HepG2 (cell line): Measurements from ENCODE around the gene DMRT3. TPM values are rescaled to one million over a fixed set of nuclear protein-coding genes. Genes with fewer than 3 reads are reported as not detected.

Experiments used
- CREB1 ChIP-seq, 2 experiments: fragments of 450-650 bp in 1 of 2; IDR thresholded peaks; 2 replicates each; pipeline ENCODE4 v1.6.1; 2016 to 2017; ENCODE audit warnings: control low read depth in 1 of 2, mild to moderate bottlenecking in 1 of 2, missing compliant biosample characterization in 1 of 2, missing genetic modification characterization in 1 of 2
- ESRRA ChIP-seq: sonication (generic); formaldehyde crosslinking; IDR thresholded peaks from 2 replicates; pipeline ENCODE4 v1.5.1; 2020; ENCODE audit warnings: mild to moderate bottlenecking, low read depth, missing genetic modification reagents
- FOXJ3 ChIP-seq: sonication (generic); formaldehyde crosslinking; IDR thresholded peaks from 2 replicates; pipeline ENCODE4 v1.4.0; 2020; ENCODE audit warnings: missing genetic modification reagents, mild to moderate bottlenecking, borderline replicate concordance
- SKI ChIP-seq: fragments of 450-650 bp; IDR thresholded peaks from one replicate; pipeline ENCODE4 v1.6.1; 2018; ENCODE audit warnings: mild to moderate bottlenecking; ENCODE audit not compliant: partially characterized antibody
- SP2 ChIP-seq: sonication (generic); formaldehyde crosslinking; IDR thresholded peaks from 2 replicates; pipeline ENCODE4 v1.5.1; 2020; ENCODE audit warnings: mild to moderate bottlenecking, missing genetic modification reagents
- ZBTB49 ChIP-seq: sonication (generic); formaldehyde crosslinking; IDR thresholded peaks from 2 replicates; pipeline ENCODE4 v1.4.0; 2020; ENCODE audit warnings: missing genetic modification reagents, borderline replicate concordance
- ZNF18 ChIP-seq: sonication (generic); formaldehyde crosslinking; IDR thresholded peaks from 2 replicates; pipeline ENCODE4 v1.8.0; 2022; ENCODE audit warnings: mild to moderate bottlenecking, missing genetic modification reagents; ENCODE audit not compliant: insufficient replicate concordance
- ZNF3 ChIP-seq: IDR thresholded peaks from 2 replicates; pipeline ENCODE4 v1.7.0; 2017; ENCODE audit warnings: inconsistent platforms
- ZNF318 ChIP-seq: sonication (generic); formaldehyde crosslinking; IDR thresholded peaks from 2 replicates; pipeline ENCODE4 v1.4.0; 2020; ENCODE audit warnings: mild to moderate bottlenecking, missing genetic modification reagents
- ZNF496 ChIP-seq: sonication (generic); formaldehyde crosslinking; IDR thresholded peaks from 2 replicates; pipeline ENCODE4 v1.8.1; 2023; ENCODE audit warnings: mild to moderate bottlenecking, moderate library complexity, missing genetic modification reagents; ENCODE audit not compliant: insufficient replicate concordance
- ZNF772 ChIP-seq: sonication (generic); formaldehyde crosslinking; IDR thresholded peaks from 2 replicates; pipeline ENCODE4 v1.5.0; 2020; ENCODE audit warnings: mild to moderate bottlenecking, missing genetic modification reagents
- polyA plus RNA-seq, 8 experiments: library from polyadenylated mRNA; depleted of rRNA in 3 of 8; stranded (reverse) in 7 of 8; unstranded in 1 of 8; fragments of >200 nt; fragmentation: Illumina TruSeq in 4 of 8; extraction: Trizol in 4 of 8; gene quantifications; 2 replicates each; pipeline versions ENCODE4 v1.2.1 to v1.2.3, GENCODE V29; 2011 to 2016; ENCODE audit warnings: low read depth in 4 of 8, missing spikeins in 1 of 8, mixed read lengths in 1 of 8; ENCODE audit not compliant: insufficient read depth in 1 of 8
- total RNA-seq, 5 experiments: library from RNA; depleted of rRNA; stranded (reverse); fragments of >200 nt; fragmentation: Illumina TruSeq; extraction: Trizol; gene quantifications; 2 replicates each; pipeline ENCODE4 v1.2.3, GENCODE V29; 2016; ENCODE audit warnings: low read depth in 1 of 5
- TF ChIP-seq, protein P1 (sequence below): sonication (generic); formaldehyde crosslinking; IDR thresholded peaks from 2 replicates; pipeline ENCODE4 v1.5.1; 2020; ENCODE audit warnings: mild to moderate bottlenecking, moderate library complexity, missing genetic modification reagents

The DMRT3 gene
- total and polyA plus RNA-seq, 2 of the 13 experiments (the other 11 are each of a cell fraction or from before 2014, with no cell fraction given), result not detected

DNA sequence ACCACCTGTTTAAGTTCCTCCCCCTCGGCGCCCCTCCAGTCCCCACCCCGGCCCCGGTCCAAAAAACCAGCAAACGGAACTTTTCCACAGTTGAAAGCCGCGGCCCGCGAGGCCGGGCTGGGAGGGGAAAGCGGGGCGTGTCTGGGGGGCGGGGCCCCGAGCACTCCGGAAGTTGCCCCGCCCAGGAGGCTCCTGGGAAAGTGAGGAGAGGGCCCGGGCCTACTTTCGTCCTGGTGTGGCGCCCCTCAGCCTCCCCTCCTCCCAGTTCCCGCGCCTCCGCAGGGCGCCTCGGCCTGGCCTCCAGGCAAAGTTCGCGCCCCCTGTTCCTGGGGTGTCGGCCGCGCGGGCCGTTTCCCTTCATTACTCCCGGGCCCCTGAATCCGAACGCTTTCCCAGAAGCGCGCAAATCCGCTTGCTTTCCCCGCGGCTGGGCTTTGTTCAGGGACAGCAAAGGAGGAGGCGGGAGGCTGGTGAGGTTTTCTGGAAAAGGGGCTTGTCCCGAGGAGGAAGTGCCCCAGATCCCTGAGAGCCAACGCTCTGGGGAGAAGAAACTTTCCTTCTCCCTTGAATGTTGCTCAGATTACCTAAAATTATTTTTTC is 4.5 kb upstream of the DMRT3 start (continued):
- no peak for TF ChIP-seq ZNF318 (CRISPR knock-in tag)
- TF ChIP-seq, protein P1, sequence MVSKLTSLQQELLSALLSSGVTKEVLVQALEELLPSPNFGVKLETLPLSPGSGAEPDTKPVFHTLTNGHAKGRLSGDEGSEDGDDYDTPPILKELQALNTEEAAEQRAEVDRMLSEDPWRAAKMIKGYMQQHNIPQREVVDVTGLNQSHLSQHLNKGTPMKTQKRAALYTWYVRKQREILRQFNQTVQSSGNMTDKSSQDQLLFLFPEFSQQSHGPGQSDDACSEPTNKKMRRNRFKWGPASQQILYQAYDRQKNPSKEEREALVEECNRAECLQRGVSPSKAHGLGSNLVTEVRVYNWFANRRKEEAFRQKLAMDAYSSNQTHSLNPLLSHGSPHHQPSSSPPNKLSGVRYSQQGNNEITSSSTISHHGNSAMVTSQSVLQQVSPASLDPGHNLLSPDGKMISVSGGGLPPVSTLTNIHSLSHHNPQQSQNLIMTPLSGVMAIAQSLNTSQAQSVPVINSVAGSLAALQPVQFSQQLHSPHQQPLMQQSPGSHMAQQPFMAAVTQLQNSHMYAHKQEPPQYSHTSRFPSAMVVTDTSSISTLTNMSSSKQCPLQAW (CRISPR knock-in tag), result no peak
- no peak for TF ChIP-seq ESRRA (CRISPR knock-in tag)
- TF ChIP-seq SP2 (CRISPR knock-in tag), result no peak
- TF ChIP-seq ZNF18 (CRISPR knock-in tag), result no peak
- no peak for TF ChIP-seq FOXJ3 (CRISPR knock-in tag)
- no peak for TF ChIP-seq ZNF3
- TF ChIP-seq ZBTB49, result no peak
- no peak for TF ChIP-seq ZNF496 (CRISPR knock-in tag)
- TF ChIP-seq CREB1 (IDR thresholded peaks at IDR 0.05), result no peak
- no peak for TF ChIP-seq CREB1 (CRISPR knock-in tag; IDR thresholded peaks at IDR 0.05)
- TF ChIP-seq SKI, result no peak
- no peak for TF ChIP-seq ZNF772 (CRISPR knock-in tag)
